Stimulated activated CD8-positive, alpha-beta memory T cell treated with anti-CD3 and anti-CD28 coated beads, Interleukin-12 subunit alpha, Interleukin-12 subunit beta, amount 100 ng/mL, for 1 hour (primary cell): ENCODE results near the gene ERMAP.
"Not testable (repeated sequence)": the region's sequence is repeated elsewhere in the genome, so short reads cannot be mapped to it uniquely, and the experiment has no call there.

Experiments
- DNase-seq: peaks from one replicate; pipeline ENCODE4 v3.0.0-alpha.2; 2020; ENCODE audit warnings: low read depth

The ERMAP gene

DNA sequence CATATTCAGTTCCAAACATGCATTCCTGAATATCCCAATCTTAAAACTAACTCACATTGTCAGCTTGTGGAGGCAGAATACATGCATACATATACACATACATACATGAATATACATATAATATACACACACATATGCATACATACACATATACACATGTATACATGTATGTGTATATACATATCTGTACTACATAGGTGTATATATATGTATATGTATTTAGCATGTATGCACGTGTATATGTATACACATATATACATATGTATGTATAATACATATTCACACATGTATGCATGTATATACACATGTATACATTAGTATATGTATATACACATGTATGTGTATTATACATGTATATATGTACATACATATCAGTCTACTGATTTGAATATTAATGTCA is 28.3 kb downstream of the ERMAP start:
- DNase-seq: no peak

DNA sequence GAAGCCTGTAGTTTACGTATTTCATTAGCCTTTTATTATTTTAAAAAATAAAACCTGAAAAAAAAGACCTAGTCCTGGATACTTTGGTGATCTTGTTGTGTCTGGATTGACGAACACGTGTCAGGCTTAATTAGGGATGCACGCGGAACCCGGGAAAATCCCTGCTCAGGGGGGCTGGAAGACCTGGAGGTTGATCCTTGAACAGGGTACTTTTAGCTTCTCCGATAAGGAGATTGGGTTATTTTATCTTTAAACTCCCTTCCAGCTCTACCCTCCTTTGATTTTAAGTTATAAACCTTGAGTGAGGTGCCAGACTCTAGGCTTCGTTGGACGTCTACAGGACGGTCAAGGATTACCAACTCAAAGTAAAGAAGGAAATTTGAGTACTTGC is 28.9 kb downstream of the ERMAP start:
- no peak for DNase-seq

DNA sequence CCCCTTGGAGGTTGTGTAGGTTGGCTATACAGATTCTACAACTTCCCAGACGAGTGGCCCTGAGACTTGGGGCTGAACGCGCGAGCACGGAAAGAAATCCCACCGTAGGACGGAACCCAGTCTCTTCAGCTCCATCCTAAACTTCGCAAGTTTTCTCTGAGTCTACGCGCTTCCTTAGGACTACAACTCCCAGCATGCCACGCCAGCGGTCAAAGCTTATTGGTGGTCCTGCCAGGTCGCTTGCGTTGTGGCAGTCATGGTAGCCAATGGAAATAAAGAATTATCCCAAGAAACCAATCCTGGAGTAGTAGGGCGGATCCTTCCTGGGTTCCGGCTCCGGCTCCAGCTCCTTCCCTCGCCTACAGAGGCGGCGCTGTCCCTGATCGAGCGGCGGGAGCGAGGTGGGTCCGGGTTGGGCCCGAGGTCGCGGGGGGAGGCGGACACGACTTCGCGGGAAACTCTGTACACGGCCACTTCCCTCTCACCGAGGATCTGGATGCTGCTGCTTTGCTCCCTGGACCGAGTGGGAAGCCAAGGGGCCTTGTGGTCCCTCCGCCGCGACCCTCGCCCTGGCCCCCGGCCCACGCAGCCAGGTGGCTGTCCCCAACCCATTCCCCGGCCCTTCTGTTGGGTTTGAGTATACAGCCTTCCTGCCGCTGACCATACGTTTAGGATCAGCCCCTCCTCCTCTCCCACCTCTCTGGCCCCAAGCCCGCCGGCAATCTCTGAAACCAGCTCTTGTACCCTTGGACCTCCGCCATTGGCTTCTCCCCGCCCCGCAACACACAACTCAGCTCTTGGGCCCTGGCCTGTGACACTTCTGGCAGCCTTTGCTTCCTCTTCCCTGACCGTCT is 29.6 kb downstream of the ERMAP start, which contains the start of gene ZNF691:
ZNF691 (plus strand) TSS at position 357 of the 854 bp plus-strand sequence. CDS start 3,046 bp downstream, outside the sequence.
- peak; percentile 83 for DNase-seq

DNA sequence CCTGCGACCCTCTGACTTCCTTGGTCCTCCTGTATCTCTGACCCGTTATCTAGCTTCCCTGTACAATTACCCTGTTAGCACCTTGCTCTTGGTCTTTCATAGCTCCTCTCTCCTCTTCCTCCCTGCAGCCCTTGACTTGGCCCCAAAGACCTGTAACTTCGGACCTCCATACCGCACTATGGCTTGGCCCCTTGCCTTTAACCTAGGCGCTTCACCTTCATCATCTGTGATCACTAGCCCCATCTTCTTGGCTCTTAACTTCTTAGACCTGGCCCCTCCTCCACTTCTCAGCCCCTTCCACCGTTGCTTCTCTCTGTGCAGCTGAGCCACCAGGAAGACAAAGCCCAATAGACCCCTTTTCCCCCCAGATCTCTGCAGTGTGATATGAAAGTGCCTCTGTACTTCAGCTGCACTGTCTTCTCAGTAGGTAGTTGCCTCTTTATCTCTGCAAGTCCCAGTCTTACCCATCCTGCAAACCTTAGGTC is 30.2 kb downstream of the ERMAP start:
- no peak for DNase-seq

DNA sequence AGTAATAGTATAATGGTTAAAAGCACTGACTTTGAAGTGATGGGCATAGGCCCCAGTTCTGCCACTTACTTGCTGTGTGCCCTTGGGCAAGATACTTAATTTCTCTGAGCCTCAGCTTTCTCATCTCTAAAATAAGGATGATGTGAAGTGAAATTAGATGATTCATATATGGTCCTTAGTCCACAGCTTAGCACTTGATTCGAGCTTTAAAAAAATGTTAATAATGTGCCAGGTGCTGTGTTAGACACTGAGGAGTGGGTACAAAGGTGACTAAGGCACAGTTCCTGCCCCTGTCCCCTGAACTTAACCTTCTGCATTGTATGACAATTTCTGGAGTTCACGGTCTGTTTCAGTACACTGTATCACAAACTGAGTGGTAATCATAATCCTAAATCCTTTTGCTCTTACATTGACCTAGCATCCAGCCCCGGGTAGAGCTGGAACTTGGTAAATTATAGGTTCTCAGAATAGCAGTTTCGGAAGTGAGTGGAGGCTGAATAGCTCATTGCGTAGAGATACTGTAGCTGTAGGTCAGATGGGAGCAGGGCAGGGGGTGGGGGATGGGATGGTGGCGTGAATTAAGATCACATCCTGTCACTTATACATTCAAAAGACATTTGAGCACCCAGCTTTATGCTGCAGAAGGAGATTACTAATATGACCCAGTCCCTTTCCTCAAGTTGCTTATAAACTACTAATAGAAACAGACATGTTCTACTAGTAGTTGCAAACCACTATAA is 31.0 kb downstream of the ERMAP start:
- DNase-seq: no peak

DNA sequence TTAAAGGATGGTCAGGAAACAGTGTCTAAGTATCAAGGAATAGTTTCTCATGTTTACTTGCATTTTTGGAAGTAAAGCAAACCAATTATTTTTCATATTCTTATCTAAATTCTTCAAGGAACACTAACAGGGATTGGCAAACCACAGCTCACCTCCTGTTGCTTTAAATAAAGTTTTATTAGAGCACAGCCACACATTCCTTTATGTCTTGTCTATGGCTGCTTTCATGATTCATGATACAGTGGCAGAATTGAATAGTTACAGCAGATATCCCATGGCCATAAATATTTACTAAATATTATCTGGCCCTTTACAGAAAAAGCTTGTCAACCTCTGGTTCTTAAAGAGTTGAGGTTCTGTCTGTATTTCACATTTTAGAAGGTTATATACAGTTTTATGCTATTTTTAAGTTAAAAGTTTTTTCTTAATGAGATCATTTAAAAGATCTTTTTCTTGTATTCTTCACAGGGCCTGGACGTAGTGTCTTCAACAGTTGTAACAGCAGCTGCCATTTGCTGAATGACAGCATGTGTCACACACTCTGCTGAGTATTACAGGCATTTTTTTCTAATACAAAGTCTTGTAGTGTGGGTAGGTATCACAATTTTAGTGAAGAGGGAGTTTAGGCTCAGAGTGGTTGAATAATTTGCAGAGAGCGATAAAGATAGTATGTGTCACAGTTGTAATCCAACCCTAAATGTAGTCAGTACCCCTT is 32.1 kb downstream of the ERMAP start:
- DNase-seq: no peak

DNA sequence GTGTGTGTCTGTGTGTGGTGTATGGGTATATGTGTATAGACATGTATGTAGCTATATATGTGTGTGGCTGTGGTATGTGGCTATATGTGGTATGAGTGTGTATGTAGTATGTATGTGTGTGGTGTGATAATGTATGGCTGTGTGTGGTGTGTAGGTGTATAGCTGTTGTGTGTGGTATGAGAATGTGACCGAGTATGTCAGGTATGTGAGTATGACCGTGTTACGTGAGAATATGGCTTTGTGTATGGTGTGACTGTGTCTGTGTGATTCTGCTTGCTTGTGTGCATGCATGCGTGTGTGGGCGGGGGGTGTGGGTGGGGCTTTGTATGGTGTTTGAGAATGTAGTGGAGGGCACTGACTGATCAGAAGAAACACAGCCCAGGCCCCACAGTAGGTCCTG is 33.0 kb downstream of the ERMAP start:
- DNase-seq: no peak

DNA sequence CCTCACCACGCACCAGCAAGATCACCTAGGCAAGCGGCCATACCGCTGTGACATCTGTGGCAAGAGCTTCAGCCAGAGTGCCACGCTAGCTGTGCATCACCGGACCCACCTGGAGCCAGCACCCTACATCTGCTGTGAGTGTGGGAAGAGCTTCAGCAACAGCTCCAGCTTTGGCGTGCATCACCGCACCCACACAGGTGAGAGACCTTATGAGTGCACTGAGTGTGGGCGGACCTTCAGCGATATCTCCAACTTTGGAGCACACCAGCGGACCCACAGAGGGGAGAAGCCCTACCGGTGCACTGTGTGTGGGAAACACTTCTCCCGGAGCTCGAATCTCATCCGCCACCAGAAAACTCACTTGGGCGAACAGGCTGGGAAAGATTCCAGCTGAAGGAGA is 34.5 kb downstream of the ERMAP start:
- no peak for DNase-seq

DNA sequence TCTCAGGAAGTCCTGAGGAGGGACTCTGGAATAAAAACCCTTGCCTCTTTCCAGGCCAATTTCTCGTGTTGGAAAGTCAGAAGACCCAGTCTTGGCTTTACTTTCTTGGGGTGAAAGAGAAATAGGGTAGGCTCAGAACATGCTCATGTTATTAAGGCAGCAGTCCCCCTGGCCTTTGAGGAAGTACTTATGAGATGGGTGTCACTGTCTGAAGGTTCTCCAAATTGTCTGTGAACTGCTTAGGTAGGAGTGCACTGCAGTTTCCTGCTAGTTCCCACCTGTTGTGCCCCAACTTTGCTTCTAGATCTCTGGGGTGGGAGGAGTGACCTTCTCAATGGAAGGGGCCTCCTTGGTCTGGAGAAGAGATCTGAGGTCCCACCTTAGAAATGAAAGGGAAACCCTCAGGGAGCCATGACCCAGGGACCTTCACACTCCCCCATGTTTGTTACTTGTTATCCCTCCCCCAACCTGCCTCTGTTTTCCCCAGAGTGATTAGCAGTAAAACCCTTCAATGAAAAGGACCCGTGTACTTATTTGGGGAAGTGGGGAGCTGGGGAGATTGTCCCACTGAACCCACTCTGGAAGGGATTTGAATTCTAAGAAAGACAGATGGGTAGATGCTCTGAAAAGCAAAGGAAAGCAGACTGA is 35.2 kb downstream of the ERMAP start:
- DNase-seq: no peak

DNA sequence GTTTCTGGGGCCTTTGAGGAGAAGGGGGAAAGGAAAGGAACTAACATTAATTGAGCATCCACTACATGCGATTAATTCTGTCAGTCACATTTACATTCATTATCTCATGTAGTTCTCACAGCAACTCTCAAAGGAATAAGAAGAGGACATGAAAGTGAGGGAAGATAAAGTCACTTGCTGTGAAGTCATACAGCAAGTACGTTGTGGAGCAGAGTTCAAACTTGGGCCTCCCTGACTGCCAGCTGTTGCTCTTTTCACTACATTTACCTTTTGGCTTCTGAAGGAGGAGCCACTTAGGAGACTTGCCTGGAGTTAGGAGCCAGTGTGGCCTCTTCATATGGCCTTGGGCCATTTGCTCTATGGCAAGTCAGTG is 35.7 kb downstream of the ERMAP start:
- no peak for DNase-seq

DNA sequence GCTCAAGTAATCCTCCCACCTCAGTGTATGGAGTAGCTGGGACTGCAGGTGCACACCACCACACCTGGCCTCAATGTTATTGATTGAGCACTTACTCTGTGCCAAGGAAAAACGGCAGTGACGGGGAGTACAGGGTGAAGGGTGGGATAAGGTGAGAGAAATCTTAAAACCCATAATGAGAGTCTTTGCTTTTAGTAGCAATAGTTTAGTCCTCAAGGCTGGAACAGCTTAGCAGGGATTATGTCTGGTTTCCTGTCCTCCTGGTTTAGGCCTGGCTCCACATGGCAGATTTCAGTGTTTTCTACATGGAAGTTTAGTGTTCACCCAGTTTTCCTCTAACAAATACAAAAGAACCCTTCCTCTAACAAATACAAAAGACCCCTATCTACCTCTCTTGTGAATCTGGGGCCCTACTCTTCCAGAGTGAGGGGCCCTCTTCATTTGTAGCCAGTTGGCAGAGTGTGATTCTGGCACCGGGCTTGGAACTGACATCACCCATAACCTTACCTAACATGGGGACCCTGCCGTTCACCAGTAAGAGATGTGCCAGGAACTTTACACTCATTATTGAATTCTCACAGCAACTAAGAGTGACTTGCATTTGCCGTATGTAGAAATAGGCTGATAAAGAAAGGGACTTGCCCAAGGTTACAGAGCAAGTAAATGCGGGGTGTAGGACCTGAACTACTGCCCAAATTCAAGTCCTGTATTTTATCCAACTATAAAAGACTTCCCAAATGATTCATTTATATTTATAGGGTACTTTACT is 36.4 kb downstream of the ERMAP start:
- DNase-seq: no peak

DNA sequence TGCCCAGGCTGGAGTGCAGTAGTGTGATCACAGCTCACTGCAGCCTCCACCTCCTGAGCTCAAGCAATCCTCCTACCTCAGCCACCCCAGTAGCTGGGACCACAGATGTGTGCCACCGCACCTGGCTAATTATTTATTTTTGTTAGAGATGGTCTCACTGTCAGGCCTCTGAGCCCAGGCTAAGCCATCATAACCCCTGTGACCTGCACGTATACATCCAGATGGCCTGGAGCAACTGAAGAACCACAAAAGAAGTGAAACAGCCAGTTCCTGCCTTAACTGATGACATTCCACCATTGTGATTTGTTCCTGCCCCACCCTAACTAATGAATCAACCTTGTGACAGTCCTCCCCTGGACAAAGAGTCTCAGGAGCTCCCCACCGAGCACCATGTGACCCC is 39.6 kb downstream of the ERMAP start:
- not testable (repeated sequence) for DNase-seq

DNA sequence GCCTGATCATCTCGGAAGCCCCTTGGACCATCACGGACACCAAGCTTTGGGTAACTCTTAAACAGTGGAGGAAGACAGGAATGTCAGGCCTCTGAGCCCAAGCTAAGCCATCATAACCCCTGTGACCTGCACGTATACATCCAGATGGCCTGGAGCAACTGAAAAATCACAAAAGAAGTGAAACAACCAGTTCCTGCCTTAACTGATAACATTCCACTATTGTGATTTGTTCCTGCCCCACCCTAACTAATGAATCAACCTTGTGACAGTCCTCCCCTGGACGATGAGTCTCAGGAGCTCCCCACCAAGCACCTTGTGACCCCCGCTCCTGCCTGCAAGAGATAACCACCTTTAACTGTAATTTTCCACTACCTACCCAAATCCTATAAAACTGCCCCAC is 42.4 kb downstream of the ERMAP start:
- not testable (repeated sequence) for DNase-seq

DNA sequence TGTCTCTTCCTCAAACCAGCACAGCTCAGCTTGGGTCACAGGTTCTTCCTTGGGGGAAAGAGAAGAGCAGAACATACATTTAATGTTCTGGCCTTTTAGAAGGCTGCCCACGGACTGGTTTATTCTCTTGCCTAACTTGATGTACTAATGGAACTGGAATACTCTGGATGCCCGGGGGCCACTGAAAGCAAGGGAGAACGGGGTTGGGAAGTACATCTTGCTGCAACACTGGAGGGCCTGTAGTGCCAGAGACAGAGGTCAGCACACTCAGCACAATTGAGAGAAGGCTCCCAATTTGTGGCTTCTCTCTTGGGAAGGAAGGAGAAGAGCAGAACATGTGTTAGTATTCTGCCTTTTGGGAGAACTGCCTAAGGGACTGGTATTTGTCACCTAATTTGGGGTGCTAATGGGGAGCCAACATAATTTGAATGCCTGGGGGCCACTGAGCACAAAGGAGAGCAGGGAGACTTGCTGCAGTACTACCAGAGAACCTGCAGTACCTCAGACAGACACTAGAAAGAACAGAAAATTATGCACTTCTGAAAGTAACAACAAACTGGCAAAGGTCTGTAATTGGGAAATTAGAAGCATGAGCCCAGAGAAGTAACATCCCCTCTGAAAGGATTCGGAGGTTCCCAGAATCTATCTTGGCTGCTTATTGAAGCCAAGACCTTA is 43.6 kb downstream of the ERMAP start:
- DNase-seq: no peak

DNA sequence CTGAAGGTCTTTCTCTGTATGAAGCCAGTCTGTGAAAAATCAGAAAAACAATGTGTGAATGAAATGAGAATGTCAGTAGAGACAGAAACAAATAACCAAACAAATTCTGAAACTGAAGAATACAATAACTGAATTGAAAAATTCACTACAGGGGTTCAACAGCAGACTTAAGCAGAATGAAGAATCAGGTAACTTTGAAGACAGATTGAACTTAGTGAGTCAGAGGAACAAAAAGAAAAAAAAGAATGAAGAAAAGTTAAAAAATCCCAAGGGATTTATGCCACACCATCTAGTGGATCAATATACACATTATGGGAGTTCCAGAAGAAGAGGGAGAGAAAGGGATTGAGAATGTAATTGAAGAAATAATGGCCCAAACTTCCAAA is 44.1 kb downstream of the ERMAP start:
- no peak for DNase-seq

DNA sequence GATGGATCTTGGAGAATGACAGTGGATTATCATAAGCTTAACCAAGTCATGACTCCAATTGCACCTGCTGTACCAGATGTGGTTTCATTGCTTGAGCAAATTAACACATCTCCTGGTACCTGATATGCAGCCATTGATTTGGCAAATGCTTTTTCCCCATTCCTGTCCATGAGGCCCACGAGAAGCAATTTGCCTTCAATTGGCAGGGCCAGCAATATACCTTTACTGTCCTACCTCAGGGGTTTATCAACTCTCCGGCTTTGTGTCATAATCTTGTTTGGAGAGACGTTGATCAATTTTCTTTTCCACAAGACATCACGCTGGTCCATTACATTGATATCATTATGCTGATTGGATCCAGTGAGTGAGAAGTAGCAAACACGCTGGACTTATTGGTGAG is 49.6 kb downstream of the ERMAP start:
- no peak for DNase-seq

DNA sequence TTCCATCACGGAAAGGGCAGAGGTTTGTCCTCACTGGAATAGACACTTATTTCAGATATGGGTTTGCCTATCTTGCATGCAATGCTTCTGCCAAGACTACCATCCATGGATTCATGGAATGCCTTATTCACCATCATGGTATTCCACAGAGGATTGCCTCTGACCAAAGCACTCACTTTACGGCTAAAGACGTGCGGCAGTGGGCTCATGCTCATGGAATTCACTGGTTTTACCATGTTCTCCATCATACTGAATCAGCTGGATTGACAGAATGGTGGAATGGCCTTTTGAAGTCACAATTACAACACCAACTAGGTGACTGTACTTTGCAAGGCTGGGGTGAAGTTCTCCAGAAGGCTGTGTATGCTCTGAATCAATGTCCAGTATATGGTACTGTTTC is 51.5 kb downstream of the ERMAP start:
- DNase-seq: not testable (repeated sequence)

DNA sequence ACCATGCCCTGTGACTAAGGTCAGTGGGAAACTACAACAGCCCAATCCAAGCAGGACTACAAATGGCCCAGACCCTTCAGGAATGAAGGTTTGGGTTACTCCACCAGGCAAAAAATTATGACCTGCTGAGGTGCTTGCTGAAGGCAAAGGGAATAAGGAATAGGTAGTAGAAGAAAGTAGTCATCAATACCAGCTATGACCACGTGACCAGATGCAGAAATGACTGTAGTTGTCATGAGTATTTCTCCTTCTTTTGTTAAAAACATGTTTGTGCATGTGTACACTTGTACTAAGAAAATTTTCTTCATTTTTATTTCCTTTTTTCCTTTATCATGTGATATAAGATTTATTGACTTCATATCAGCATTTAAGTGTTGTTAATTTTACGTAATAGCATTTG is 52.3 kb downstream of the ERMAP start:
- DNase-seq: not testable (repeated sequence)

DNA sequence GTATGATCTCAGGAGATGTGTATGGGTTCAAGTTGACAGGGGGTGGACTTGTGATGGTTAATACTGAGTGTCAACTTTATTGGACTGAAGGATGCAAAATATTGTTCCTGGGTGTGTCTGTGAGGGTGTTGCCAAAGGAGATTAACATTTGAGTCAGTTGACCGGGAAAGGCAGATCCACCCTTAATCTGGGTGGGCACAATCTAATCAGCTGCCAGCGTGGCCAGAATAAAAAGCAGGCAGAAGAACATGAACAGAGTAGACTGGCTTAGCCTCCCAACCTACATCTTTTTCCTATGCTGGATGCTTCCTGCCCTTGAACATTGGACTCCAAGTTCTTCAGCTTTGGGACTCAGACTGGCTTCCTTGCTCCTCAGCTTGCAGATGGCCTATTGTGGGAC is 52.8 kb downstream of the ERMAP start:
- DNase-seq: not testable (repeated sequence)

DNA sequence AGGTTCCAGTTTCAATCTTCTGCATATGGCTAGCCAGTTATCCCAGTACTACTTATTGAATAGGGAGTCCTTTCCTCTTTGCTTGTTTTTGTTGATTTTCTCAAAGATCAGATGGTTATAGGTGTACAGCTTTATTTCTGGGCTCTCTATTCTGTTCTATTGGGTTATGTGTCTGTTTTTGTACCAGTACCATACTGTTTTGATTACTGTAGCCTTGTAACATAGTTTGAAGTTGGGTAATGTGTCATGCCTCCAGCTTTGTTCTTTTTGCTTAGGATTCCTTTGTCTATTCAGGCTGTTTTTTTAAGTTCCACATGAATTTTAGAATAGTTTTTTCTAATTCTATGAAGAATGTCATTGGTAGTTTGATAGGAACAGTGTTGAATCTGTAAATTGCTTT is 56.2 kb downstream of the ERMAP start:
- DNase-seq: not testable (repeated sequence)

DNA sequence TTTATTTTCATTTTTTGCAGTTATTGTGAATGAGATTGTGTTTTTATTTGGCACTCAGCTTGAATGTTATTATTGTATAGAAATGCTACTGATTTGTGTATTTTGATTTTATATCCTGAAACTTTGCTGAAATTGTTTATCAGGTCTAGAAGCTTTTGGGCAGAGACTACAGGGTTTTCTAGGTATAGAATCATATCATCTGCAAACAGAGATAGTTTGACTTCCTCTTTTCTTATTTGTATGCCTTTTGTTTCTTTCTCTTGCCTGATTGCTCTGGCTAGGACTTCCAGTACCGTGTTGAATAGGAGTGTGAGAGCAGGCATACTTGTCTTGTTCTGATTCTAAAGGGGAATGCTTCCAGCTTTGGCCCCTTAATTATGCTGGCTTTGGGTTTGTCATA is 56.7 kb downstream of the ERMAP start:
- DNase-seq: no peak
